Cardiac muscle cell (in vitro differentiated cells and primary cell): ENCODE data around the gene GLYATL3. TPM values are rescaled to one million over a fixed set of nuclear protein-coding genes. Genes with fewer than 3 reads are reported as not detected.

Experiments
- DNase-seq, 2 donors: peaks; one replicate each; pipeline versions ENCODE4 v3.0.0 to v3.0.0-alpha.2; 2010 to 2017; ENCODE audit warnings: low read depth in 1 of 2, low spot score in 1 of 2
- H3K27ac ChIP-seq: fragments of 200-600 bp; sonication (generic); 2 replicates; pipeline ENCODE4 v1.5.1; 2016
- H3K27me3 ChIP-seq: fragments of 200-600 bp; sonication (generic); 2 replicates; pipeline ENCODE4 v1.6.0; 2016; ENCODE audit warnings: control low read depth
- H3K36me3 ChIP-seq: fragments of 200-600 bp; sonication (generic); 2 replicates; pipeline ENCODE4 v1.5.1; 2016; ENCODE audit warnings: control low read depth
- H3K4me1 ChIP-seq: fragments of 200-600 bp; sonication (generic); 2 replicates; pipeline ENCODE4 v1.8.1; 2017; ENCODE audit warnings: low read depth, mild to moderate bottlenecking, mixed run types
- H3K4me3 ChIP-seq: fragments of 200-600 bp; sonication (generic); 2 replicates; pipeline ENCODE4 v1.5.1; 2016; ENCODE audit warnings: mild to moderate bottlenecking
- H3K9me3 ChIP-seq: fragments of 200-600 bp; sonication (generic); 2 replicates; pipeline ENCODE4 v1.5.1; 2017; ENCODE audit warnings: low read depth, mild to moderate bottlenecking, control low read depth
- CTCF ChIP-seq: IDR thresholded peaks from 2 replicates; pipeline ENCODE4 v1.5.1; 2012; ENCODE audit warnings: low read depth, mild to moderate bottlenecking, low read length
- polyA plus RNA-seq: library from polyadenylated mRNA; unstranded; fragments of >200 nt; fragmentation: Nextera tagmentation; extraction: Ambion mirVana; gene quantifications from 2 replicates; pipeline ENCODE4 v1.2.1, GENCODE V29; 2016
- total RNA-seq: library from RNA; depleted of rRNA; stranded (reverse); fragments of >200 nt; gene quantifications from 2 replicates; pipeline ENCODE4 v1.2.3, GENCODE V29; 2016

GLYATL3 gene
- total and polyA plus RNA-seq, 2 experiments from 2014 or later: not detected

GRCh38 chr6:49523901-49524300 is 24.2 kb downstream of the GLYATL3 start:
- DNase-seq: no peak
- Histone ChIP-seq H3K4me1 (no peaks in the 10 kb centered on the region), H3K36me3 (no peaks in the 10 kb centered on the region), H3K9me3 (no peaks in the 10 kb centered on the region), H3K4me3 (no peak overlapping the region), H3K27me3 (no peaks in the 10 kb centered on the region), H3K27ac (no peak overlapping the region)
- TF ChIP-seq CTCF: no peak

- Histone ChIP-seq H3K4me3 (no peak overlapping the region), H3K36me3 (no peaks in the 10 kb centered on the region), H3K27me3 (no peaks in the 10 kb centered on the region), H3K27ac (no peak overlapping the region), H3K9me3 (no peaks in the 10 kb centered on the region), H3K4me1 (no peaks in the 10 kb centered on the region)
- no peak for DNase-seq
- TF ChIP-seq CTCF: no peak
Measured at GRCh38 chr6:49524541-49524940, 24.8 kb downstream of the GLYATL3 start.

- no peak for DNase-seq
- TF ChIP-seq CTCF: no peak
- H3K4me3 ChIP-seq: no peak overlapping the region
- no peak overlapping the region for H3K27ac ChIP-seq
- H3K9me3 ChIP-seq: no peaks in the 10 kb centered on the region
- no peaks in the 10 kb centered on the region for H3K4me1 ChIP-seq
- no peaks in the 10 kb centered on the region for H3K36me3 ChIP-seq
- no peaks in the 10 kb centered on the region for H3K27me3 ChIP-seq
Measured at GRCh38 chr6:49526598-49526997, 26.9 kb downstream of the GLYATL3 start.

GRCh38 chr6:49527320-49527719 is 27.6 kb downstream of the GLYATL3 start:
- no peak for DNase-seq
- Histone ChIP-seq H3K4me1 (no peaks in the 10 kb centered on the region), H3K9me3 (no peaks in the 10 kb centered on the region), H3K36me3 (no peaks in the 10 kb centered on the region), H3K27me3 (no peaks in the 10 kb centered on the region), H3K27ac (no peak overlapping the region), H3K4me3 (no peak overlapping the region)
- TF ChIP-seq CTCF: no peak

- Histone ChIP-seq H3K4me1 (no peaks in the 10 kb centered on the region), H3K27me3 (no peaks in the 10 kb centered on the region), H3K4me3 (no peak overlapping the region), H3K36me3 (no peaks in the 10 kb centered on the region), H3K9me3 (no peaks in the 10 kb centered on the region), H3K27ac (no peak overlapping the region)
- no peak for TF ChIP-seq CTCF
- no peak for DNase-seq
Measured at GRCh38 chr6:49528571-49528970, 28.8 kb downstream of the GLYATL3 start.
